GM12878 (cell line): ENCODE measurements around the gene PPM1J. TPM values are rescaled to one million over a fixed set of nuclear protein-coding genes. Genes with fewer than 3 reads are reported as not detected.

Experiments used
- ATAC-seq: fragments of 200-7000 bp; cut with Tn5 transposase; 3 replicates; pipeline ENCODE4 v1.9.1; 2020; ENCODE audit warnings: mild to moderate bottlenecking, moderate library complexity
- BruUV-seq: library from RNA; stranded (reverse); fragments of 400-500 nt; replicated peaks from 2 replicates; lab custom pipeline; 2021; lab: Mats Ljungman, UMichigan
- CTCF ChIA-PET: fragments of 300-600 bp; sonication (Branson Sonifier 250); formaldehyde crosslinking; extraction: SDS; loops from one replicate; lab custom pipeline; 2021; ENCODE audit warnings: inconsistent platforms; lab: Yijun Ruan, JAX
- POLR2A ChIA-PET: fragments of 350-600 bp; formaldehyde crosslinking; extraction: SDS; loops from one replicate; lab custom pipeline; 2021; ENCODE audit warnings: inconsistent platforms; lab: Charles Lee
- RAD21 ChIA-PET: fragments of 300-600 bp; sonication (Branson Sonifier 250); formaldehyde crosslinking; loops from one replicate; lab custom pipeline; 2023; ENCODE audit warnings: antibody characterized with exemption; ENCODE audit not compliant: unreplicated experiment; lab: Charles Lee
- SMC1A ChIA-PET: fragments of 300-600 bp; sonication (Branson Sonifier 250); formaldehyde crosslinking; loops from one replicate; lab custom pipeline; 2023; ENCODE audit not compliant: unreplicated experiment, uncharacterized antibody; lab: Charles Lee
- DNase-seq: peaks from one replicate; pipeline ENCODE4 v3.0.0-alpha.2; 2011; ENCODE audit warnings: low read depth, low spot score
- FAIRE-seq: peaks from 3 replicates; lab custom pipeline; 2011; peaks lifted over from hg19 to GRCh38; lab: Jason Lieb, UNC
- H2AFZ ChIP-seq: 2 replicates; pipeline ENCODE4 v1.6.0; 2011; ENCODE audit warnings: low read depth, low read length, control low read depth; ENCODE audit not compliant: control insufficient read depth
- H3K27ac ChIP-seq: 2 replicates; pipeline ENCODE4 v1.5.1; 2011; ENCODE audit warnings: control low read depth; ENCODE audit not compliant: control insufficient read depth, insufficient read depth
- H3K27me3 ChIP-seq, 2 experiments: replicated peaks in 1 of 2; 2 replicates each; pipeline versions ENCODE4 v1.6.0 to v1.6.1; 2011; ENCODE audit warnings: low read length in 1 of 2; ENCODE audit not compliant: control insufficient read depth in 2 of 2, insufficient read depth in 2 of 2
- H3K36me3 ChIP-seq, 2 experiments: 2 replicates each; pipeline ENCODE4 v1.5.1; 2011; ENCODE audit warnings: low read length in 1 of 2; ENCODE audit not compliant: control insufficient read depth in 2 of 2, insufficient read depth in 2 of 2
- H3K4me1 ChIP-seq: 2 replicates; pipeline ENCODE4 v1.6.1; 2011; ENCODE audit warnings: mild to moderate bottlenecking, low read length, moderate library complexity, mixed read lengths; ENCODE audit not compliant: control insufficient read depth, insufficient read depth
- H3K4me2 ChIP-seq: 2 replicates; pipeline ENCODE4 v1.6.0; 2011; ENCODE audit warnings: control low read depth; ENCODE audit not compliant: control insufficient read depth, insufficient read depth
- H3K4me3 ChIP-seq: fragments of 200-600 bp; sonication (generic); 2 replicates; pipeline ENCODE4 v1.5.1; 2016
- H3K79me2 ChIP-seq: 2 replicates; pipeline ENCODE4 v1.6.0; 2011; ENCODE audit warnings: low read length; ENCODE audit not compliant: control insufficient read depth, insufficient read depth
- H3K9ac ChIP-seq: 2 replicates; pipeline ENCODE4 v1.8.0; 2011; ENCODE audit warnings: low read length, control low read depth, mixed read lengths; ENCODE audit not compliant: control insufficient read depth, insufficient read depth
- H3K9me3 ChIP-seq: replicated peaks from 3 replicates; pipeline ENCODE4 v1.5.1; 2011; ENCODE audit warnings: mild to moderate bottlenecking, low read length; ENCODE audit not compliant: control insufficient read depth, insufficient read depth
- H4K20me1 ChIP-seq: 2 replicates; pipeline ENCODE4 v1.6.0; 2011; ENCODE audit not compliant: control insufficient read depth, insufficient read depth
- FOXK2 ChIP-seq: fragments of 450-650 bp; IDR thresholded peaks from 2 replicates; pipeline ENCODE4 v1.6.1; 2017; ENCODE audit warnings: mild to moderate bottlenecking, moderate library complexity
- WGBS: methylation state at CpG from one replicate; pipeline ENCODE4 v1.1.6; 2016; ENCODE audit warnings: low lambda C conversion rate; ENCODE audit not compliant: insufficient replicate concordance, insufficient coverage; ENCODE audit errors: missing lambda C conversion rate; 5-methylcytosine and 5-hydroxymethylcytosine counted together
- in situ Hi-C: fragments of 300-500 bp; cut with MboI; formaldehyde crosslinking; loops from 9 replicates; pipeline ENCODE4 v1.14.3; 2018; ENCODE audit warnings: mixed read lengths
- intact Hi-C: fragments of 100-400 bp; cut with micrococcal nuclease; formaldehyde crosslinking; loops from one replicate; pipeline ENCODE4 v1.14.2; 2022; ENCODE audit not compliant: unreplicated experiment
- polyA plus RNA-seq, 11 experiments: library from polyadenylated mRNA; depleted of rRNA in 4 of 11; unstranded in 6 of 11; stranded (reverse) in 5 of 11; fragments of >200 nt; fragmentation: Nextera tagmentation in 4 of 11; fragmentation: Illumina TruSeq in 1 of 11; extraction: Ambion mirVana in 4 of 11; extraction: Trizol in 1 of 11; gene quantifications; 1 replicate in 1 of 11; 2 replicates in 10 of 11; pipeline versions ENCODE4 v1.2.1 to v1.2.3, GENCODE V29; 2011 to 2016; ENCODE audit warnings: inconsistent platforms in 2 of 11, missing spikeins in 2 of 11, low read depth in 1 of 11
- total RNA-seq, 4 experiments: library from RNA; depleted of rRNA in 3 of 4; stranded (reverse); fragments of >200 nt in 3 of 4; fragmentation: Illumina TruSeq in 1 of 4; extraction: Trizol in 1 of 4; gene quantifications; 2 replicates each; pipeline versions ENCODE4 v1.2.1 to v1.2.3, GENCODE V29; 2013 to 2021
- TF ChIP-seq, protein P1 (sequence below): IDR thresholded peaks from 2 replicates; pipeline ENCODE4 v1.6.1; 2012; ENCODE audit warnings: improper control_type of control experiment, low read depth, low read length; ENCODE audit not compliant: insufficient replicate concordance
- TF ChIP-seq, protein P2 (sequence below): fragments of 450-650 bp; formaldehyde crosslinking; IDR thresholded peaks from 2 replicates; pipeline ENCODE4 v1.5.0; 2022; ENCODE audit warnings: mild to moderate bottlenecking, missing genetic modification characterization

The PPM1J gene
- total and polyA plus RNA-seq, 10 of the 15 experiments (the other 5 are each of a cell fraction or from before 2014, with no cell fraction given), result 0.07 to 1.8 (median 0.59) TPM; not detected in 1

DNA sequence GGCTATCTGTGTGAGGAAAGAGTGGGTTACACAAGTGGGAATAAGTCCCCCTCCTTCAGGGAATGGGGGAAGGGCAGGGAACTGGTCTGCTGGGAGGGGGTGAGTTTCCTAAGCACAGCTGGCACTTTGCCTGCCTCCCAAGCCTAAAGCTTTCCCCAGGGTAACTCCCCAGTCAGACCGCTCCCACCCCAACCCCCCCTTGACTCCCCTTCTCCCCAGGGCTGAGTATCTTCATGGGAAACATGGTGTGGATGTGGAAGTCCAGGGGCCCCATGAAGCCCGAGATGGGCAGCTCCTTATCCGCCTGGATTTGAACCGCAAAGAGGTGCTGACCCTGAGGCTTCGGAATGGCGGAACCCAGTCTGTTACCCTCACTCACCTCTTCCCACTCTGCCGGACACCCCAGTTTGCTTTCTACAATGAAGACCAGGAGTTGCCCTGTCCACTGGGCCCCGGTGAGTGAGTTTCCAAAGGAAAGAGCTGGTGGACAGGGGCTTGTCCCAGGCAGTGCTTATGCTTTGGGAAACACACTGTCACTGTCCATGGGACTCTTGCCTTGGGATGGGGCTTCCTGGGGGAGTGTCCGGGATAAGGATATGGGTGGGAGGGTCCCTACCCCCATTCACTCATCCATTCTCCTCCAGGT lies 25.8 kb downstream of the PPM1J start:
- FAIRE-seq (no peak), DNase-seq (no peak), ATAC-seq (no peak)
- RAD21 ChIA-PET, result no interaction called here
- TF ChIP-seq, protein P1, sequence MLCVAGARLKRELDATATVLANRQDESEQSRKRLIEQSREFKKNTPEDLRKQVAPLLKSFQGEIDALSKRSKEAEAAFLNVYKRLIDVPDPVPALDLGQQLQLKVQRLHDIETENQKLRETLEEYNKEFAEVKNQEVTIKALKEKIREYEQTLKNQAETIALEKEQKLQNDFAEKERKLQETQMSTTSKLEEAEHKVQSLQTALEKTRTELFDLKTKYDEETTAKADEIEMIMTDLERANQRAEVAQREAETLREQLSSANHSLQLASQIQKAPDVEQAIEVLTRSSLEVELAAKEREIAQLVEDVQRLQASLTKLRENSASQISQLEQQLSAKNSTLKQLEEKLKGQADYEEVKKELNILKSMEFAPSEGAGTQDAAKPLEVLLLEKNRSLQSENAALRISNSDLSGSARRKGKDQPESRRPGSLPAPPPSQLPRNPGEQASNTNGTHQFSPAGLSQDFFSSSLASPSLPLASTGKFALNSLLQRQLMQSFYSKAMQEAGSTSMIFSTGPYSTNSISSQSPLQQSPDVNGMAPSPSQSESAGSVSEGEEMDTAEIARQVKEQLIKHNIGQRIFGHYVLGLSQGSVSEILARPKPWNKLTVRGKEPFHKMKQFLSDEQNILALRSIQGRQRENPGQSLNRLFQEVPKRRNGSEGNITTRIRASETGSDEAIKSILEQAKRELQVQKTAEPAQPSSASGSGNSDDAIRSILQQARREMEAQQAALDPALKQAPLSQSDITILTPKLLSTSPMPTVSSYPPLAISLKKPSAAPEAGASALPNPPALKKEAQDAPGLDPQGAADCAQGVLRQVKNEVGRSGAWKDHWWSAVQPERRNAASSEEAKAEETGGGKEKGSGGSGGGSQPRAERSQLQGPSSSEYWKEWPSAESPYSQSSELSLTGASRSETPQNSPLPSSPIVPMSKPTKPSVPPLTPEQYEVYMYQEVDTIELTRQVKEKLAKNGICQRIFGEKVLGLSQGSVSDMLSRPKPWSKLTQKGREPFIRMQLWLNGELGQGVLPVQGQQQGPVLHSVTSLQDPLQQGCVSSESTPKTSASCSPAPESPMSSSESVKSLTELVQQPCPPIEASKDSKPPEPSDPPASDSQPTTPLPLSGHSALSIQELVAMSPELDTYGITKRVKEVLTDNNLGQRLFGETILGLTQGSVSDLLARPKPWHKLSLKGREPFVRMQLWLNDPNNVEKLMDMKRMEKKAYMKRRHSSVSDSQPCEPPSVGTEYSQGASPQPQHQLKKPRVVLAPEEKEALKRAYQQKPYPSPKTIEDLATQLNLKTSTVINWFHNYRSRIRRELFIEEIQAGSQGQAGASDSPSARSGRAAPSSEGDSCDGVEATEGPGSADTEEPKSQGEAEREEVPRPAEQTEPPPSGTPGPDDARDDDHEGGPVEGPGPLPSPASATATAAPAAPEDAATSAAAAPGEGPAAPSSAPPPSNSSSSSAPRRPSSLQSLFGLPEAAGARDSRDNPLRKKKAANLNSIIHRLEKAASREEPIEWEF, result no peak
- TF ChIP-seq, protein P2, sequence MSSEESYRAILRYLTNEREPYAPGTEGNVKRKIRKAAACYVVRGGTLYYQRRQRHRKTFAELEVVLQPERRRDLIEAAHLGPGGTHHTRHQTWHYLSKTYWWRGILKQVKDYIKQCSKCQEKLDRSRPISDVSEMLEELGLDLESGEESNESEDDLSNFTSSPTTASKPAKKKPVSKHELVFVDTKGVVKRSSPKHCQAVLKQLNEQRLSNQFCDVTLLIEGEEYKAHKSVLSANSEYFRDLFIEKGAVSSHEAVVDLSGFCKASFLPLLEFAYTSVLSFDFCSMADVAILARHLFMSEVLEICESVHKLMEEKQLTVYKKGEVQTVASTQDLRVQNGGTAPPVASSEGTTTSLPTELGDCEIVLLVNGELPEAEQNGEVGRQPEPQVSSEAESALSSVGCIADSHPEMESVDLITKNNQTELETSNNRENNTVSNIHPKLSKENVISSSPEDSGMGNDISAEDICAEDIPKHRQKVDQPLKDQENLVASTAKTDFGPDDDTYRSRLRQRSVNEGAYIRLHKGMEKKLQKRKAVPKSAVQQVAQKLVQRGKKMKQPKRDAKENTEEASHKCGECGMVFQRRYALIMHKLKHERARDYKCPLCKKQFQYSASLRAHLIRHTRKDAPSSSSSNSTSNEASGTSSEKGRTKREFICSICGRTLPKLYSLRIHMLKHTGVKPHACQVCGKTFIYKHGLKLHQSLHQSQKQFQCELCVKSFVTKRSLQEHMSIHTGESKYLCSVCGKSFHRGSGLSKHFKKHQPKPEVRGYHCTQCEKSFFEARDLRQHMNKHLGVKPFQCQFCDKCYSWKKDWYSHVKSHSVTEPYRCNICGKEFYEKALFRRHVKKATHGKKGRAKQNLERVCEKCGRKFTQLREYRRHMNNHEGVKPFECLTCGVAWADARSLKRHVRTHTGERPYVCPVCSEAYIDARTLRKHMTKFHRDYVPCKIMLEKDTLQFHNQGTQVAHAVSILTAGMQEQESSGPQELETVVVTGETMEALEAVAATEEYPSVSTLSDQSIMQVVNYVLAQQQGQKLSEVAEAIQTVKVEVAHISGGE (CRISPR knock-in tag), result no peak
- TF ChIP-seq FOXK2, result no peak
- Histone ChIP-seq H3K9me3 (no peaks in the 10 kb centered on the region), H3K4me3 (no peak overlapping the region), H3K79me2 (no peaks in the 10 kb centered on the region; the same call in 1 of the 2 replicates), H3K4me2 (no peak overlapping the region), H2AFZ (no peak overlapping the region), H3K9ac (no peak overlapping the region), H3K36me3 (peaks cover 6 to 10% of the 10 kb centered on the region in 2 experiments), H4K20me1 (0 out of 2 replicates have a peak, but pooled peaks cover 3% of the 10 kb centered on the region), H3K27me3 (no peaks in the 10 kb centered on the region), H3K4me1 (peaks cover 11% of the 10 kb centered on the region; the same call in 1 of the 2 replicates), H3K27ac (no peak overlapping the region)
- in situ Hi-C loops (no loop called here), intact Hi-C loops (no loop called here)
- SMC1A ChIA-PET, result interaction anchor here (0.6 kb wide), 1 partner anchor 50 kb away, joined by 3 read pairs; no protein-coding TSS in a partner anchor
- WGBS, result 92% methylated on average over 8 of the region's 9 CpGs
- no TSS peak for BruUV-seq
- POLR2A ChIA-PET, result no interaction called here
- CTCF ChIA-PET, result no interaction called here
